ENCODE measurements around the gene MAP3K3.

MAP3K3 gene

GRCh38 chr17:63624531-63624880 lies 2.3 kb downstream of the MAP3K3 start:
- no peak for TF ChIP-seq MYC (IDR thresholded peaks at IDR 0.05; ENCODE audit: low read depth, low read length)
- TF ChIP-seq MAX (IDR thresholded peaks at IDR 0.05; ENCODE audit: low read depth, low read length): peak; percentile 28; the same call in 1 of the 2 replicates
- peak; percentile 31 for DNase-seq (ENCODE audit: low read depth)
- peak overlapping the region; percentile 79 for H3K4me3 ChIP-seq (ENCODE audit: low read depth, low read length)

GRCh38 chr17:63626551-63627180 lies 4.4 kb downstream of the MAP3K3 start:
- peak; percentile 22 for DNase-seq (ENCODE audit: low read depth)
- TF ChIP-seq POLR2A (IDR thresholded peaks at IDR 0.05; ENCODE audit: extremely low read depth, insufficient read length) (no peak), CTCF (IDR thresholded peaks at IDR 0.05; ENCODE audit: low read depth, low read length) (no peak), MAX (IDR thresholded peaks at IDR 0.05; ENCODE audit: low read depth, low read length) (no peak), MYC (IDR thresholded peaks at IDR 0.05; ENCODE audit: low read depth, low read length) (no peak)
- H3K4me3 ChIP-seq (ENCODE audit: low read depth, low read length): no peak overlapping the region

- no peak for DNase-seq (ENCODE audit: low read depth)
- H3K4me3 ChIP-seq (ENCODE audit: low read depth, low read length): no peak overlapping the region
- TF ChIP-seq POLR2A (IDR thresholded peaks at IDR 0.05; ENCODE audit: extremely low read depth, insufficient read length) (no peak), CTCF (IDR thresholded peaks at IDR 0.05; ENCODE audit: low read depth, low read length) (no peak), MYC (IDR thresholded peaks at IDR 0.05; ENCODE audit: low read depth, low read length) (no peak), MAX (IDR thresholded peaks at IDR 0.05; ENCODE audit: low read depth, low read length) (no peak)
These were observed 7.4 kb downstream of the MAP3K3 start for GRCh38 chr17:63629627-63630026.

GRCh38 chr17:63631062-63631461 lies 8.8 kb downstream of the MAP3K3 start:
- H3K4me3 ChIP-seq (ENCODE audit: low read depth, low read length): no peak overlapping the region
- TF ChIP-seq CTCF (IDR thresholded peaks at IDR 0.05; ENCODE audit: low read depth, low read length) (no peak), MAX (IDR thresholded peaks at IDR 0.05; ENCODE audit: low read depth, low read length) (no peak), POLR2A (IDR thresholded peaks at IDR 0.05; ENCODE audit: extremely low read depth, insufficient read length) (no peak), MYC (IDR thresholded peaks at IDR 0.05; ENCODE audit: low read depth, low read length) (no peak)
- no peak for DNase-seq (ENCODE audit: low read depth)

- no peak overlapping the region for H3K4me3 ChIP-seq (ENCODE audit: low read depth, low read length)
- DNase-seq (ENCODE audit: low read depth): peak; percentile 9
- TF ChIP-seq CTCF (IDR thresholded peaks at IDR 0.05; ENCODE audit: low read depth, low read length) (no peak), MAX (IDR thresholded peaks at IDR 0.05; ENCODE audit: low read depth, low read length) (no peak), MYC (IDR thresholded peaks at IDR 0.05; ENCODE audit: low read depth, low read length) (no peak), POLR2A (IDR thresholded peaks at IDR 0.05; ENCODE audit: extremely low read depth, insufficient read length) (no peak)
These were observed 9.4 kb downstream of the MAP3K3 start for GRCh38 chr17:63631626-63632025.

GRCh38 chr17:63633742-63634141 lies 11.5 kb downstream of the MAP3K3 start:
- TF ChIP-seq MYC (IDR thresholded peaks at IDR 0.05; ENCODE audit: low read depth, low read length): no peak
- no peak for TF ChIP-seq POLR2A (IDR thresholded peaks at IDR 0.05; ENCODE audit: extremely low read depth, insufficient read length)
- no peak for TF ChIP-seq CTCF (IDR thresholded peaks at IDR 0.05; ENCODE audit: low read depth, low read length)
- TF ChIP-seq MAX (IDR thresholded peaks at IDR 0.05; ENCODE audit: low read depth, low read length): no peak
- H3K4me3 ChIP-seq (ENCODE audit: low read depth, low read length): no peak overlapping the region
- DNase-seq (ENCODE audit: low read depth): no peak
